ENCODE data around the gene MTARC2.

The MTARC2 gene

GRCh38 chr1:220761688-220762427 is 13.7 kb downstream of the MTARC2 start:
- no peak for ATAC-seq (ENCODE audit: low read depth)
- no peaks in the 10 kb centered on the region for H3K36me3 ChIP-seq (ENCODE audit: low read depth)
- no peaks in the 10 kb centered on the region for H3K9me3 ChIP-seq (ENCODE audit: severe bottlenecking)
- no peak overlapping the region for H3K27ac ChIP-seq (ENCODE audit: poor library complexity, severe bottlenecking)
- no peaks in the 10 kb centered on the region for H3K27me3 ChIP-seq (ENCODE audit: insufficient read depth, poor library complexity, severe bottlenecking)
- TF ChIP-seq, protein P1, sequence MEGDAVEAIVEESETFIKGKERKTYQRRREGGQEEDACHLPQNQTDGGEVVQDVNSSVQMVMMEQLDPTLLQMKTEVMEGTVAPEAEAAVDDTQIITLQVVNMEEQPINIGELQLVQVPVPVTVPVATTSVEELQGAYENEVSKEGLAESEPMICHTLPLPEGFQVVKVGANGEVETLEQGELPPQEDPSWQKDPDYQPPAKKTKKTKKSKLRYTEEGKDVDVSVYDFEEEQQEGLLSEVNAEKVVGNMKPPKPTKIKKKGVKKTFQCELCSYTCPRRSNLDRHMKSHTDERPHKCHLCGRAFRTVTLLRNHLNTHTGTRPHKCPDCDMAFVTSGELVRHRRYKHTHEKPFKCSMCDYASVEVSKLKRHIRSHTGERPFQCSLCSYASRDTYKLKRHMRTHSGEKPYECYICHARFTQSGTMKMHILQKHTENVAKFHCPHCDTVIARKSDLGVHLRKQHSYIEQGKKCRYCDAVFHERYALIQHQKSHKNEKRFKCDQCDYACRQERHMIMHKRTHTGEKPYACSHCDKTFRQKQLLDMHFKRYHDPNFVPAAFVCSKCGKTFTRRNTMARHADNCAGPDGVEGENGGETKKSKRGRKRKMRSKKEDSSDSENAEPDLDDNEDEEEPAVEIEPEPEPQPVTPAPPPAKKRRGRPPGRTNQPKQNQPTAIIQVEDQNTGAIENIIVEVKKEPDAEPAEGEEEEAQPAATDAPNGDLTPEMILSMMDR (IDR thresholded peaks at IDR 0.05; ENCODE audit: poor library complexity, severe bottlenecking) = no peak
- no peak for DNase-seq (ENCODE audit: low spot score)
- no peak overlapping the region for H3K4me3 ChIP-seq (ENCODE audit: severe bottlenecking)
- H3K4me1 ChIP-seq (ENCODE audit: insufficient read depth, poor library complexity, severe bottlenecking) = no peaks in the 10 kb centered on the region

DNA sequence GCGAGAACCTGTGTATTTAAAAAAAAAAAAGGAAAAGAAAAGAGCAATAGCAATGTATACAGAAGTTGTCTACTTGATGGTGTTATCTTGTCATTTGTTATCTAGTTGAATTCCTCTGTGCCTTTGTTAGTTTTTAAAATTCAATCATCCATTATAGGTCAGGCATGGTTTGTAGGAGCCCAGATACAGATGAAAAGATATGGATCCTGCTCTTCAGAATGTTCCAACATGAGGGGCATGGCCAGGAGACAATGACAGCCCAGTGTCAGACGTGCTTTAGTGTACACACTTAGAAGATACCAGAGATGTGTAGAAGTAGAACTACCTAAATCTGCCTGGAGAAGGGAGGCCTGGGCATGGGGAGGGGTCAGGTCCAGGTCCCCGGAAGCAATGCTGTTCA is 16.6 kb downstream of the MTARC2 start:
- Histone ChIP-seq H3K4me1 (ENCODE audit: insufficient read depth, poor library complexity, severe bottlenecking) (no peaks in the 10 kb centered on the region), H3K27me3 (ENCODE audit: insufficient read depth, poor library complexity, severe bottlenecking) (no peaks in the 10 kb centered on the region), H3K27ac (ENCODE audit: poor library complexity, severe bottlenecking) (no peak overlapping the region), H3K4me3 (ENCODE audit: severe bottlenecking) (no peak overlapping the region), H3K36me3 (ENCODE audit: low read depth) (no peaks in the 10 kb centered on the region), H3K9me3 (ENCODE audit: severe bottlenecking) (no peaks in the 10 kb centered on the region)
- DNase-seq (ENCODE audit: low spot score) (no peak), ATAC-seq (ENCODE audit: low read depth) (no peak)
- TF ChIP-seq, protein P1 (IDR thresholded peaks at IDR 0.05; ENCODE audit: poor library complexity, severe bottlenecking) = no peak

DNA sequence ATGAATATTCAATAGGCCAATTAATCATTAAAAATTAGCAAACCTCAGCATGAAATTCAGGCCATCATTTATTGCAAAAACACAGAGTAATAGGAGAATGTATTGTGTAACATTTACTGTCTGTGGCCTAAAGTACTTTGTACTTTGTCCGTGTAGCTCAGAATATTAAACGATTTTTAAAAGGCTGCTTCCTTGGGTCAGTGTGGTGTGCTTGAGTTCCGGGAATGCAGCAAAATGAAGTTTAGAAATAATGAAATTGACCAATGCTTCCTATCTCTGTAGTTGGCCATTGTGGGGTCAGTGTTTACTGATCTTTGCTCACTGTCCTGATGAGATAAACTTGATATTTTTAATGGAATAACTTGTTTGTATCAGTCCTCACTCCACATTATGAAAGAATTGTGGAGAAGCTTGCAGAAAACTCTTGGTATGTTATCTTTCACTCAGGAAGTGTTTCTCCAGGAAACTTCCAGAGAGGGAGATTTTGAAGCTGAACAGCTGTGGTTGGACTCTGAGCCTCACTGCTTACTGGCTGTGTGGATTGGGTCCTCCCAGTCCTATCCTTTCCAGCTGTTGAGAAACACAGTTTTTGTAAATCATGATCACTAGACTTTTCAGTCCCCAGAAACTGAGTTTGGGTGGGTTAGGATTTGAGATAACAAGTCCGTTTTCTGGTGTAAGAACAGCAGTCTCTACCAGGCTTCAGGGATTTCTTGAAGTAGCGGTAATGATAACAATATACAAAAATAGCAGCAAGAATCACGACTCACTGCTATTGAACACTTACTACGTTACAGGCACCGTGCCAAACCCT is 19.4 kb downstream of the MTARC2 start:
- DNase-seq (ENCODE audit: low spot score) = no peak
- ATAC-seq (ENCODE audit: low read depth) = no peak
- TF ChIP-seq, protein P1 (IDR thresholded peaks at IDR 0.05; ENCODE audit: poor library complexity, severe bottlenecking) = no peak
- H3K27ac ChIP-seq (ENCODE audit: poor library complexity, severe bottlenecking) = no peak overlapping the region
- H3K4me3 ChIP-seq (ENCODE audit: severe bottlenecking) = no peak overlapping the region
- H3K4me1 ChIP-seq (ENCODE audit: insufficient read depth, poor library complexity, severe bottlenecking) = no peaks in the 10 kb centered on the region
- no peaks in the 10 kb centered on the region for H3K9me3 ChIP-seq (ENCODE audit: severe bottlenecking)
- H3K27me3 ChIP-seq (ENCODE audit: insufficient read depth, poor library complexity, severe bottlenecking) = no peaks in the 10 kb centered on the region
- no peaks in the 10 kb centered on the region for H3K36me3 ChIP-seq (ENCODE audit: low read depth)

DNA sequence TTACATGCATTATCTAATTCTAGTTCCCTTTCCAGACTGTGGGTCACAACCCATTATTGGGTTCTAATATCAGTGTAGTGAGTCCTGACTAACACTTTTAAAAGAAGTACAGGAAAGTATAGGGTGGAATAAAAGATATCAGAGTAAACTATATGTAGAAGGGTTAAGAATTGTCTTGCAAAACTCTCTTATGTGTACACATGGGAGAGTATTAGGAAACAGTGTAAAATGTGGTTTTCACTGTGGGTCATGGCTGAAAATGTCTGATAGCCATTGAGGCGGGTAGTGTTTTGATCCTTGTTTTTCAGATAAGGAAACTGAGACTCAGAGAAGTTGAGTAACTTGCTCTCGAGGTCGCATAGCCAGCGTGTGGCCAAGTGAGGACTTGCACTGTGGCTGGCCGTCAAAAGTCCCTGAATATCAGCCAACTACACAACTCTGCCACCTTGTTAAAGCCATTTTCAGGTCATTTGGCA is 20.0 kb downstream of the MTARC2 start:
- Histone ChIP-seq H3K27ac (ENCODE audit: poor library complexity, severe bottlenecking) (no peak overlapping the region), H3K36me3 (ENCODE audit: low read depth) (no peaks in the 10 kb centered on the region), H3K4me1 (ENCODE audit: insufficient read depth, poor library complexity, severe bottlenecking) (no peaks in the 10 kb centered on the region), H3K27me3 (ENCODE audit: insufficient read depth, poor library complexity, severe bottlenecking) (no peaks in the 10 kb centered on the region), H3K9me3 (ENCODE audit: severe bottlenecking) (no peaks in the 10 kb centered on the region), H3K4me3 (ENCODE audit: severe bottlenecking) (no peak overlapping the region)
- no peak for ATAC-seq (ENCODE audit: low read depth)
- no peak for DNase-seq (ENCODE audit: low spot score)
- TF ChIP-seq, protein P1 (IDR thresholded peaks at IDR 0.05; ENCODE audit: poor library complexity, severe bottlenecking) = no peak
